MM.1S (cell line): ENCODE data around the gene PDE6B.

ENCODE experiments used
- CTCF ChIP-seq: fragments of 300-600 bp; sonication (generic); IDR thresholded peaks from 2 replicates; pipeline ENCODE4 v1.5.1; 2016; ENCODE audit warnings: antibody characterized with exemption, low read length, mixed read lengths
- EZH2 ChIP-seq: fragments of 300-600 bp; sonication (generic); optimal IDR thresholded peaks from 2 replicates; pipeline ENCODE3; 2017; ENCODE audit warnings: low read depth, mild to moderate bottlenecking, antibody characterized with exemption, low read length, mixed read lengths
- EZH2phosphoT487 ChIP-seq: fragments of 300-600 bp; sonication (generic); IDR thresholded peaks from 2 replicates; pipeline ENCODE4 v1.6.1; 2018; ENCODE audit warnings: antibody characterized with exemption, low read length

DNA sequence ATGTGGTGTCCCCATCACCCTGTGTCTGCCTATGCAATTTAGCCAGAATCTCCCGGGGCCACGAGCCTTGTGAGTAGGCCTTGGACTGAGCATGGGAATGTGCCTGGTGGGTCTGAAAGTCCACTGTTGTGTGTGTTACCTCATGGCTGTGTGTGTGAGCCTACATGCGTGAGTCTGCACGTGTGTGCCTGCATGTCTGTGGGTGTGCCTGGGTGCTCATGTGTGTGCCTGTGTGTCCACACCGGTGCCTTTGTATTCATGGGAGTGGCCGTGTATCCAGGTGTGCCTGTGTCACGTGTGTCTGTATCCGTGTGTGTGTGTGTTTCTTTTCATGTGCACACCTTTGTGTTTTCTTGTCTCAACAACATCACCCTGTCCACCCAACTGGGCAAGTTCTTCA lies 34.5 kb downstream of the PDE6B start:
- TF ChIP-seq CTCF: no peak
- TF ChIP-seq EZH2: no peak
- no peak for TF ChIP-seq EZH2phosphoT487
